HCT116 (cell line): ENCODE measurements around the gene LRRC61. TPM values are rescaled to one million over a fixed set of nuclear protein-coding genes. Genes with fewer than 3 reads are reported as not detected.

Source experiments
- ATAC-seq: fragments of 200-7000 bp; cut with Tn5 transposase; 2 replicates; pipeline ENCODE4 v1.9.1; 2020; ENCODE audit warnings: mild to moderate bottlenecking, moderate library complexity
- BruUV-seq: library from RNA; stranded (reverse); fragments of 400-500 nt; replicated peaks from 2 replicates; lab custom pipeline; 2021; lab: Mats Ljungman, UMichigan
- CTCF ChIA-PET: fragments of 300-600 bp; sonication (Branson Sonifier 250); formaldehyde crosslinking; loops from one replicate; lab custom pipeline; 2021; ENCODE audit warnings: antibody characterized with exemption; lab: Charles Lee
- POLR2A ChIA-PET: fragments of 300-600, 350-600 bp; sonication (Branson Sonifier 250); formaldehyde crosslinking; loops from one replicate; lab custom pipeline; 2021; ENCODE audit warnings: antibody characterized with exemption; lab: Charles Lee
- RAD21 ChIA-PET, 2 experiments: fragments of 300-600 bp; sonication (Branson Sonifier 250); formaldehyde crosslinking; loops; one replicate each; lab custom pipeline; 2023; ENCODE audit warnings: low total read pairs in 2 of 2; ENCODE audit not compliant: uncharacterized antibody in 2 of 2, unreplicated experiment in 2 of 2, low non-redundant PET in 1 of 2; lab: Charles Lee
- DNase-seq: peaks from one replicate; pipeline ENCODE4 v3.0.0-alpha.2; 2010; ENCODE audit warnings: low read depth, low spot score
- H2AFZ ChIP-seq: fragments of 200-600 bp; shearing (Covaris generic), sonication (generic); 2 replicates; pipeline ENCODE4 v1.6.1; 2017; ENCODE audit warnings: low read depth, mixed run types, mixed read lengths, antibody characterized with exemption, low read length; ENCODE audit not compliant: poor library complexity, severe bottlenecking
- H3K27ac ChIP-seq: 2 replicates; pipeline ENCODE4 v1.5.1; 2012; ENCODE audit warnings: low read depth, low read length
- H3K27me3 ChIP-seq: fragments of 200-600 bp; sonication (generic); 2 replicates; pipeline ENCODE4 v1.6.1; 2016; ENCODE audit warnings: mixed run types, low read length, mixed read lengths; ENCODE audit not compliant: insufficient read depth
- H3K36me3 ChIP-seq, 2 experiments: fragments of 200-500 bp in 1 of 2; fragments of 200-600 bp in 1 of 2; sonication (Bioruptor generic) in 1 of 2; sonication (generic) in 1 of 2; 2 replicates each; pipeline versions ENCODE4 v1.5.1 to v1.6.1; 2014 to 2016; ENCODE audit warnings: low read length in 2 of 2, inconsistent platforms in 1 of 2, mixed read lengths in 1 of 2, mixed run types in 1 of 2; ENCODE audit not compliant: insufficient read depth in 2 of 2, control insufficient read depth in 1 of 2
- H3K4me1 ChIP-seq, 2 experiments: fragments of 200-600 bp in 1 of 2; sonication (generic) in 1 of 2; 2 replicates each; pipeline versions ENCODE4 v1.5.1 to v1.6.1; 2012 to 2017; ENCODE audit warnings: low read length in 2 of 2, inconsistent platforms in 1 of 2, mild to moderate bottlenecking in 1 of 2, mixed read lengths in 1 of 2, mixed run types in 1 of 2, moderate library complexity in 1 of 2; ENCODE audit not compliant: insufficient read depth in 2 of 2, control insufficient read depth in 1 of 2
- H3K4me2 ChIP-seq: fragments of 200-600 bp; sonication (generic); 2 replicates; pipeline ENCODE4 v1.6.1; 2017; ENCODE audit warnings: mixed run types, low read length, mixed read lengths
- H3K4me3 ChIP-seq, 2 experiments: fragments of 200-600 bp in 1 of 2; sonication (generic) in 1 of 2; replicated peaks in 1 of 2; 2 replicates each; pipeline ENCODE4 v1.5.1; 2011 to 2016; ENCODE audit warnings: low read length in 2 of 2, control low read depth in 1 of 2, low read depth in 1 of 2, mild to moderate bottlenecking in 1 of 2, mixed read lengths in 1 of 2, mixed run types in 1 of 2
- H3K79me2 ChIP-seq: fragments of 200-600 bp; sonication (generic); 2 replicates; pipeline ENCODE4 v1.6.1; 2017; ENCODE audit warnings: mild to moderate bottlenecking, mixed run types, low read length, moderate library complexity, mixed read lengths; ENCODE audit not compliant: insufficient read depth
- H3K9ac ChIP-seq: fragments of 200-600 bp; sonication (generic); 2 replicates; pipeline ENCODE4 v1.6.1; 2016; ENCODE audit warnings: low read length, mixed read lengths
- H3K9me2 ChIP-seq: fragments of 200-600 bp; sonication (generic), shearing (Covaris generic); 2 replicates; pipeline ENCODE4 v1.6.1; 2017; ENCODE audit warnings: mixed run types, mild to moderate bottlenecking, moderate library complexity; ENCODE audit not compliant: insufficient read depth
- H3K9me3 ChIP-seq, 2 experiments: fragments of 200-500 bp in 1 of 2; fragments of 200-600 bp in 1 of 2; sonication (Bioruptor generic) in 1 of 2; sonication (generic) in 1 of 2; 2 replicates each; pipeline ENCODE4 v1.6.1; 2014 to 2017; ENCODE audit warnings: low read length in 2 of 2, mixed read lengths in 2 of 2, inconsistent platforms in 1 of 2, low read depth in 1 of 2, mild to moderate bottlenecking in 1 of 2, mixed run types in 1 of 2, moderate library complexity in 1 of 2; ENCODE audit not compliant: control insufficient read depth in 1 of 2, insufficient read depth in 1 of 2
- H4K20me1 ChIP-seq: fragments of 200-600 bp; sonication (generic), shearing (Covaris generic); 2 replicates; pipeline ENCODE4 v1.6.1; 2017; ENCODE audit warnings: mixed run types, mild to moderate bottlenecking, moderate library complexity; ENCODE audit not compliant: insufficient read depth
- CBX3 ChIP-seq: IDR thresholded peaks from 2 replicates; pipeline ENCODE4 v1.6.1; 2012; ENCODE audit warnings: low read depth
- CEBPB ChIP-seq: IDR thresholded peaks from 2 replicates; pipeline ENCODE4 v1.6.1; 2012; ENCODE audit warnings: low read depth
- EGR1 ChIP-seq: IDR thresholded peaks from 2 replicates; pipeline ENCODE4 v1.6.1; 2012; ENCODE audit warnings: low read depth
- ELF1 ChIP-seq: IDR thresholded peaks from 2 replicates; pipeline ENCODE4 v1.6.1; 2012; ENCODE audit warnings: low read depth, borderline replicate concordance
- FOSL1 ChIP-seq: IDR thresholded peaks from 2 replicates; pipeline ENCODE4 v1.6.1; 2012; ENCODE audit warnings: low read depth
- JUND ChIP-seq: IDR thresholded peaks from 2 replicates; pipeline ENCODE4 v1.6.1; 2012
- POLR2A ChIP-seq: IDR thresholded peaks from 2 replicates; pipeline ENCODE4 v1.7.0; 2011; ENCODE audit warnings: borderline replicate concordance; ENCODE audit not compliant: insufficient read depth, insufficient read length; ENCODE audit errors: extremely low read depth
- POLR2AphosphoS5 ChIP-seq: IDR thresholded peaks from 2 replicates; pipeline ENCODE4 v1.6.1; 2011; ENCODE audit warnings: mild to moderate bottlenecking, low read depth, low read length, moderate library complexity
- RAD21 ChIP-seq: IDR thresholded peaks from 2 replicates; pipeline ENCODE4 v1.6.1; 2012; ENCODE audit warnings: low read depth, mild to moderate bottlenecking
- SRF ChIP-seq: IDR thresholded peaks from 2 replicates; pipeline ENCODE4 v1.6.1; 2012; ENCODE audit warnings: low read depth
- ZFX ChIP-seq: fragments of 450-650 bp; IDR thresholded peaks from 2 replicates; pipeline ENCODE4 v1.6.1; 2017
- ZNF274 ChIP-seq: fragments of 200-500 bp; sonication (Bioruptor generic); IDR thresholded peaks from 2 replicates; pipeline ENCODE4 v1.6.1; 2014; ENCODE audit warnings: mild to moderate bottlenecking, low read depth, low read length, inconsistent platforms
- intact Hi-C: fragments of 100-400 bp; cut with micrococcal nuclease; formaldehyde crosslinking; loops from 2 replicates; pipeline ENCODE4 v1.10.0; 2022
- total RNA-seq: library from RNA; stranded (reverse); gene quantifications from one replicate; pipeline ENCODE4 v1.2.1, GENCODE V29; 2021; ENCODE audit not compliant: unreplicated experiment
- TF ChIP-seq, protein P1 (sequence below): IDR thresholded peaks from 2 replicates; pipeline ENCODE4 v1.6.1; 2011; ENCODE audit warnings: mild to moderate bottlenecking, low read length, moderate library complexity; ENCODE audit not compliant: insufficient replicate concordance; ENCODE audit errors: extremely low read depth
- TF ChIP-seq, protein P2 (sequence below), 3 experiments: fragments of 200-600 bp in 1 of 3; sonication (generic) in 1 of 3; IDR thresholded peaks in 2 of 3; conservative IDR thresholded peaks in 1 of 3; 2 replicates each; pipeline ENCODE4 v1.5.1; 2012 to 2017; ENCODE audit warnings: low read depth in 2 of 3, low read length in 2 of 3, antibody characterized with exemption in 1 of 3, borderline replicate concordance in 1 of 3, control low read depth in 1 of 3, mild to moderate bottlenecking in 1 of 3, mixed read lengths in 1 of 3, mixed run types in 1 of 3, moderate library complexity in 1 of 3; ENCODE audit not compliant: insufficient read depth in 1 of 3
- TF ChIP-seq, protein P3 (sequence below): IDR thresholded peaks from 2 replicates; pipeline ENCODE4 v1.6.1; 2012; ENCODE audit warnings: low read depth

The LRRC61 gene
- total RNA-seq, 1 experiment from 2014 or later: 12.0 TPM

DNA sequence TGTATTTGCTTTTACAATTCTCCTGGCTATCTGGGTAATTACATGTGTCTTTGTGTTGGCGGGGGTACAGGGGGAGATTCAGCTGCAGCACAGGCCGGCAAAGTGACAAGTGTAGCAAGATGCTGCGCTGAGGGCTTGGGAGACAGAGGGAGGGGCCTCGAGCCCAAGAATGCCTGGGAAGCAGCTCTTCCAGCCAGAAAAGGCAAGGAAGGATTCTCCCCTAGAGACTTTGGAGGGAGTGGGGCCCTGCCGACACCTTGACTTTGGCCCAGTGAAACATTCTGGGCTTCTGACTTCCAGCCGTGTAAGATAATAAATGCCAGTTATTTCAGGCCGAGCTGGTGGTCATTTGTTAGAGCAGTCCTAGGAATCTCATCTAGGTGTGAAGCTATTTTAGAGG lies 38.2 kb downstream of the LRRC61 start:
- ChIA-PET CTCF (no interaction called here), POLR2A (no interaction called here), RAD21 (no interaction called here)
- no peaks in the 10 kb centered on the region for H4K20me1 ChIP-seq
- no peak overlapping the region for H3K4me3 ChIP-seq
- ATAC-seq: no peak
- no peak overlapping the region for H2AFZ ChIP-seq
- TF ChIP-seq, protein P1, sequence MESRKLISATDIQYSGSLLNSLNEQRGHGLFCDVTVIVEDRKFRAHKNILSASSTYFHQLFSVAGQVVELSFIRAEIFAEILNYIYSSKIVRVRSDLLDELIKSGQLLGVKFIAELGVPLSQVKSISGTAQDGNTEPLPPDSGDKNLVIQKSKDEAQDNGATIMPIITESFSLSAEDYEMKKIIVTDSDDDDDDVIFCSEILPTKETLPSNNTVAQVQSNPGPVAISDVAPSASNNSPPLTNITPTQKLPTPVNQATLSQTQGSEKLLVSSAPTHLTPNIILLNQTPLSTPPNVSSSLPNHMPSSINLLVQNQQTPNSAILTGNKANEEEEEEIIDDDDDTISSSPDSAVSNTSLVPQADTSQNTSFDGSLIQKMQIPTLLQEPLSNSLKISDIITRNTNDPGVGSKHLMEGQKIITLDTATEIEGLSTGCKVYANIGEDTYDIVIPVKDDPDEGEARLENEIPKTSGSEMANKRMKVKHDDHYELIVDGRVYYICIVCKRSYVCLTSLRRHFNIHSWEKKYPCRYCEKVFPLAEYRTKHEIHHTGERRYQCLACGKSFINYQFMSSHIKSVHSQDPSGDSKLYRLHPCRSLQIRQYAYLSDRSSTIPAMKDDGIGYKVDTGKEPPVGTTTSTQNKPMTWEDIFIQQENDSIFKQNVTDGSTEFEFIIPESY: no peak
- TF ChIP-seq ZNF274 (no peak), SRF (no peak), EGR1 (no peak), POLR2A (no peak), ELF1 (no peak), JUND (no peak), FOSL1 (no peak), CBX3 (no peak), CEBPB (no peak), ZFX (no peak), POLR2AphosphoS5 (no peak), RAD21 (no peak)
- TF ChIP-seq, protein P2, sequence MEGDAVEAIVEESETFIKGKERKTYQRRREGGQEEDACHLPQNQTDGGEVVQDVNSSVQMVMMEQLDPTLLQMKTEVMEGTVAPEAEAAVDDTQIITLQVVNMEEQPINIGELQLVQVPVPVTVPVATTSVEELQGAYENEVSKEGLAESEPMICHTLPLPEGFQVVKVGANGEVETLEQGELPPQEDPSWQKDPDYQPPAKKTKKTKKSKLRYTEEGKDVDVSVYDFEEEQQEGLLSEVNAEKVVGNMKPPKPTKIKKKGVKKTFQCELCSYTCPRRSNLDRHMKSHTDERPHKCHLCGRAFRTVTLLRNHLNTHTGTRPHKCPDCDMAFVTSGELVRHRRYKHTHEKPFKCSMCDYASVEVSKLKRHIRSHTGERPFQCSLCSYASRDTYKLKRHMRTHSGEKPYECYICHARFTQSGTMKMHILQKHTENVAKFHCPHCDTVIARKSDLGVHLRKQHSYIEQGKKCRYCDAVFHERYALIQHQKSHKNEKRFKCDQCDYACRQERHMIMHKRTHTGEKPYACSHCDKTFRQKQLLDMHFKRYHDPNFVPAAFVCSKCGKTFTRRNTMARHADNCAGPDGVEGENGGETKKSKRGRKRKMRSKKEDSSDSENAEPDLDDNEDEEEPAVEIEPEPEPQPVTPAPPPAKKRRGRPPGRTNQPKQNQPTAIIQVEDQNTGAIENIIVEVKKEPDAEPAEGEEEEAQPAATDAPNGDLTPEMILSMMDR (IDR thresholded peaks at IDR 0.05 in 2 of 3, conservative IDR thresholded peaks at IDR 0.05 in 1 of 3; ENCODE audit: borderline replicate concordance in 1 of 3, insufficient read depth in 1 of 3, low read depth in 2 of 3, low read length in 2 of 3): no peak
- TF ChIP-seq, protein P3, sequence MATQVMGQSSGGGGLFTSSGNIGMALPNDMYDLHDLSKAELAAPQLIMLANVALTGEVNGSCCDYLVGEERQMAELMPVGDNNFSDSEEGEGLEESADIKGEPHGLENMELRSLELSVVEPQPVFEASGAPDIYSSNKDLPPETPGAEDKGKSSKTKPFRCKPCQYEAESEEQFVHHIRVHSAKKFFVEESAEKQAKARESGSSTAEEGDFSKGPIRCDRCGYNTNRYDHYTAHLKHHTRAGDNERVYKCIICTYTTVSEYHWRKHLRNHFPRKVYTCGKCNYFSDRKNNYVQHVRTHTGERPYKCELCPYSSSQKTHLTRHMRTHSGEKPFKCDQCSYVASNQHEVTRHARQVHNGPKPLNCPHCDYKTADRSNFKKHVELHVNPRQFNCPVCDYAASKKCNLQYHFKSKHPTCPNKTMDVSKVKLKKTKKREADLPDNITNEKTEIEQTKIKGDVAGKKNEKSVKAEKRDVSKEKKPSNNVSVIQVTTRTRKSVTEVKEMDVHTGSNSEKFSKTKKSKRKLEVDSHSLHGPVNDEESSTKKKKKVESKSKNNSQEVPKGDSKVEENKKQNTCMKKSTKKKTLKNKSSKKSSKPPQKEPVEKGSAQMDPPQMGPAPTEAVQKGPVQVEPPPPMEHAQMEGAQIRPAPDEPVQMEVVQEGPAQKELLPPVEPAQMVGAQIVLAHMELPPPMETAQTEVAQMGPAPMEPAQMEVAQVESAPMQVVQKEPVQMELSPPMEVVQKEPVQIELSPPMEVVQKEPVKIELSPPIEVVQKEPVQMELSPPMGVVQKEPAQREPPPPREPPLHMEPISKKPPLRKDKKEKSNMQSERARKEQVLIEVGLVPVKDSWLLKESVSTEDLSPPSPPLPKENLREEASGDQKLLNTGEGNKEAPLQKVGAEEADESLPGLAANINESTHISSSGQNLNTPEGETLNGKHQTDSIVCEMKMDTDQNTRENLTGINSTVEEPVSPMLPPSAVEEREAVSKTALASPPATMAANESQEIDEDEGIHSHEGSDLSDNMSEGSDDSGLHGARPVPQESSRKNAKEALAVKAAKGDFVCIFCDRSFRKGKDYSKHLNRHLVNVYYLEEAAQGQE: no peak
- no TSS peak for BruUV-seq
- H3K4me1 ChIP-seq: peaks cover 0 to 12% of the 10 kb centered on the region in 2 experiments; a peak in 2 of 4 replicates
- H3K9me3 ChIP-seq: no peaks in the 10 kb centered on the region
- no peaks in the 10 kb centered on the region for H3K27me3 ChIP-seq
- no peak overlapping the region for H3K9ac ChIP-seq
- H3K79me2 ChIP-seq: no peaks in the 10 kb centered on the region
- intact Hi-C loops: loop anchor here (10.0 kb wide), 1 partner anchor 57 kb away; no protein-coding TSS in a partner anchor
- no peaks in the 10 kb centered on the region for H3K36me3 ChIP-seq
- H3K4me2 ChIP-seq: no peak overlapping the region
- H3K9me2 ChIP-seq: no peaks in the 10 kb centered on the region
- H3K27ac ChIP-seq: no peak overlapping the region
- DNase-seq: no peak
